Measurements from ENCODE around the gene LARGE2. TPM values are rescaled to one million over a fixed set of nuclear protein-coding genes. Genes with fewer than 3 reads are reported as not detected.

The LARGE2 gene
- total and polyA plus RNA-seq, 2 of the 13 experiments (the other 11 are each of a cell fraction or from before 2014, with no cell fraction given): 8.5 to 21.6 TPM

DNA sequence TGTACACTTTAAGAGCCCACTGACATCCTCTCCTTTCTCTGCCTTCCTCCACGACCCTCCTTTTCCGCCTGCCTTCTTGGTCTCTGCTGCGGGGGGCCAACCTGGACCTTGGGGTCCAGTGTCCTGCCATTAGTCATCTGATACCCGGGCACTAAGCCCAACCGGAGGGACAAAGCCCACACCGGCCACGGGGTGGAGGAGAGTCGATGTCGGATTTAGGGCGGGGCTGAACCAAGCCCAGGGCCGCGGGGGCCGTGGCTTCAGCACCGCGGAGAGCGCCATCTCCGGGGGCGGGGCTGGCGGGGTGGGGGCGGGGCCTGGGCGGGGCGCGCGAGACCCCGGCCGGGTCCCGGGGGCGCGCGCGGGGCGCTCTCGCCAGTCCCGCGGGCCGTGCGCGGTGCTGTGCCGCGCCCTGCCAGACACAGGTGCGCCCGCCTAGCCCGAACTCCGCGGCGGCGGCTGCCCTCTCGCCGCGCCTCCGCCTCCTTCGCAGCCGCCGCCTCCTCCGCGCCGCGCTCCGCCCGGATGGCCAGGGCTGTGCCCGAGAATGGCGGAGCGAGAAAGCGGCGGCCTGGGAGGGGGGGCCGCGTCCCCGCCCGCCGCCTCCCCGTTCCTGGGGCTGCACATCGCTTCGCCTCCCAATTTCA lies 37.1 kb upstream of the LARGE2 start, which contains the start of gene MAPK8IP1 (continued):
- TF ChIP-seq TEAD3 (CRISPR knock-in tag; optimal IDR thresholded peaks at IDR 0.05; ENCODE audit: borderline replicate concordance) (no peak), RORA (CRISPR knock-in tag; IDR thresholded peaks at IDR 0.05) (no peak), WIZ (CRISPR knock-in tag; IDR thresholded peaks at IDR 0.05) (0 out of 2 replicates have a peak, but pooled peaks have one; percentile 57), KDM5B (CRISPR knock-in tag; IDR thresholded peaks at IDR 0.05; ENCODE audit: borderline replicate concordance) (0 out of 2 replicates have a peak, but pooled peaks have one; percentile 26), ZFP90 (CRISPR knock-in tag; IDR thresholded peaks at IDR 0.05; ENCODE audit: borderline replicate concordance) (no peak), SP4 (CRISPR knock-in tag; IDR thresholded peaks at IDR 0.05) (peak; percentile 70), NR2C2 (CRISPR knock-in tag; IDR thresholded peaks at IDR 0.05; ENCODE audit: borderline replicate concordance) (no peak), PCBP1 (IDR thresholded peaks at IDR 0.05; ENCODE audit: borderline replicate concordance, low read depth, low read length) (no peak), ZNF12 (CRISPR knock-in tag; IDR thresholded peaks at IDR 0.05) (0 out of 2 replicates have a peak, but pooled peaks have one; percentile 27)
- TF ChIP-seq, protein P1, sequence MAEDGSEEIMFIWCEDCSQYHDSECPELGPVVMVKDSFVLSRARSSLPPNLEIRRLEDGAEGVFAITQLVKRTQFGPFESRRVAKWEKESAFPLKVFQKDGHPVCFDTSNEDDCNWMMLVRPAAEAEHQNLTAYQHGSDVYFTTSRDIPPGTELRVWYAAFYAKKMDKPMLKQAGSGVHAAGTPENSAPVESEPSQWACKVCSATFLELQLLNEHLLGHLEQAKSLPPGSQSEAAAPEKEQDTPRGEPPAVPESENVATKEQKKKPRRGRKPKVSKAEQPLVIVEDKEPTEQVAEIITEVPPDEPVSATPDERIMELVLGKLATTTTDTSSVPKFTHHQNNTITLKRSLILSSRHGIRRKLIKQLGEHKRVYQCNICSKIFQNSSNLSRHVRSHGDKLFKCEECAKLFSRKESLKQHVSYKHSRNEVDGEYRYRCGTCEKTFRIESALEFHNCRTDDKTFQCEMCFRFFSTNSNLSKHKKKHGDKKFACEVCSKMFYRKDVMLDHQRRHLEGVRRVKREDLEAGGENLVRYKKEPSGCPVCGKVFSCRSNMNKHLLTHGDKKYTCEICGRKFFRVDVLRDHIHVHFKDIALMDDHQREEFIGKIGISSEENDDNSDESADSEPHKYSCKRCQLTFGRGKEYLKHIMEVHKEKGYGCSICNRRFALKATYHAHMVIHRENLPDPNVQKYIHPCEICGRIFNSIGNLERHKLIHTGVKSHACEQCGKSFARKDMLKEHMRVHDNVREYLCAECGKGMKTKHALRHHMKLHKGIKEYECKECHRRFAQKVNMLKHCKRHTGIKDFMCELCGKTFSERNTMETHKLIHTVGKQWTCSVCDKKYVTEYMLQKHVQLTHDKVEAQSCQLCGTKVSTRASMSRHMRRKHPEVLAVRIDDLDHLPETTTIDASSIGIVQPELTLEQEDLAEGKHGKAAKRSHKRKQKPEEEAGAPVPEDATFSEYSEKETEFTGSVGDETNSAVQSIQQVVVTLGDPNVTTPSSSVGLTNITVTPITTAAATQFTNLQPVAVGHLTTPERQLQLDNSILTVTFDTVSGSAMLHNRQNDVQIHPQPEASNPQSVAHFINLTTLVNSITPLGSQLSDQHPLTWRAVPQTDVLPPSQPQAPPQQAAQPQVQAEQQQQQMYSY (CRISPR knock-in tag; IDR thresholded peaks at IDR 0.05): no peak
- TF ChIP-seq, protein P2, sequence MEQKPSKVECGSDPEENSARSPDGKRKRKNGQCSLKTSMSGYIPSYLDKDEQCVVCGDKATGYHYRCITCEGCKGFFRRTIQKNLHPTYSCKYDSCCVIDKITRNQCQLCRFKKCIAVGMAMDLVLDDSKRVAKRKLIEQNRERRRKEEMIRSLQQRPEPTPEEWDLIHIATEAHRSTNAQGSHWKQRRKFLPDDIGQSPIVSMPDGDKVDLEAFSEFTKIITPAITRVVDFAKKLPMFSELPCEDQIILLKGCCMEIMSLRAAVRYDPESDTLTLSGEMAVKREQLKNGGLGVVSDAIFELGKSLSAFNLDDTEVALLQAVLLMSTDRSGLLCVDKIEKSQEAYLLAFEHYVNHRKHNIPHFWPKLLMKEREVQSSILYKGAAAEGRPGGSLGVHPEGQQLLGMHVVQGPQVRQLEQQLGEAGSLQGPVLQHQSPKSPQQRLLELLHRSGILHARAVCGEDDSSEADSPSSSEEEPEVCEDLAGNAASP (CRISPR knock-in tag; IDR thresholded peaks at IDR 0.05; ENCODE audit: borderline replicate concordance): peak; percentile 45; the same call in 1 of the 2 replicates
- TF ChIP-seq, protein P3, sequence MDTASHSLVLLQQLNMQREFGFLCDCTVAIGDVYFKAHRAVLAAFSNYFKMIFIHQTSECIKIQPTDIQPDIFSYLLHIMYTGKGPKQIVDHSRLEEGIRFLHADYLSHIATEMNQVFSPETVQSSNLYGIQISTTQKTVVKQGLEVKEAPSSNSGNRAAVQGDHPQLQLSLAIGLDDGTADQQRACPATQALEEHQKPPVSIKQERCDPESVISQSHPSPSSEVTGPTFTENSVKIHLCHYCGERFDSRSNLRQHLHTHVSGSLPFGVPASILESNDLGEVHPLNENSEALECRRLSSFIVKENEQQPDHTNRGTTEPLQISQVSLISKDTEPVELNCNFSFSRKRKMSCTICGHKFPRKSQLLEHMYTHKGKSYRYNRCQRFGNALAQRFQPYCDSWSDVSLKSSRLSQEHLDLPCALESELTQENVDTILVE (CRISPR knock-in tag; IDR thresholded peaks at IDR 0.05): 0 out of 2 replicates have a peak, but pooled peaks have one; percentile 48
- TF ChIP-seq, protein P4, sequence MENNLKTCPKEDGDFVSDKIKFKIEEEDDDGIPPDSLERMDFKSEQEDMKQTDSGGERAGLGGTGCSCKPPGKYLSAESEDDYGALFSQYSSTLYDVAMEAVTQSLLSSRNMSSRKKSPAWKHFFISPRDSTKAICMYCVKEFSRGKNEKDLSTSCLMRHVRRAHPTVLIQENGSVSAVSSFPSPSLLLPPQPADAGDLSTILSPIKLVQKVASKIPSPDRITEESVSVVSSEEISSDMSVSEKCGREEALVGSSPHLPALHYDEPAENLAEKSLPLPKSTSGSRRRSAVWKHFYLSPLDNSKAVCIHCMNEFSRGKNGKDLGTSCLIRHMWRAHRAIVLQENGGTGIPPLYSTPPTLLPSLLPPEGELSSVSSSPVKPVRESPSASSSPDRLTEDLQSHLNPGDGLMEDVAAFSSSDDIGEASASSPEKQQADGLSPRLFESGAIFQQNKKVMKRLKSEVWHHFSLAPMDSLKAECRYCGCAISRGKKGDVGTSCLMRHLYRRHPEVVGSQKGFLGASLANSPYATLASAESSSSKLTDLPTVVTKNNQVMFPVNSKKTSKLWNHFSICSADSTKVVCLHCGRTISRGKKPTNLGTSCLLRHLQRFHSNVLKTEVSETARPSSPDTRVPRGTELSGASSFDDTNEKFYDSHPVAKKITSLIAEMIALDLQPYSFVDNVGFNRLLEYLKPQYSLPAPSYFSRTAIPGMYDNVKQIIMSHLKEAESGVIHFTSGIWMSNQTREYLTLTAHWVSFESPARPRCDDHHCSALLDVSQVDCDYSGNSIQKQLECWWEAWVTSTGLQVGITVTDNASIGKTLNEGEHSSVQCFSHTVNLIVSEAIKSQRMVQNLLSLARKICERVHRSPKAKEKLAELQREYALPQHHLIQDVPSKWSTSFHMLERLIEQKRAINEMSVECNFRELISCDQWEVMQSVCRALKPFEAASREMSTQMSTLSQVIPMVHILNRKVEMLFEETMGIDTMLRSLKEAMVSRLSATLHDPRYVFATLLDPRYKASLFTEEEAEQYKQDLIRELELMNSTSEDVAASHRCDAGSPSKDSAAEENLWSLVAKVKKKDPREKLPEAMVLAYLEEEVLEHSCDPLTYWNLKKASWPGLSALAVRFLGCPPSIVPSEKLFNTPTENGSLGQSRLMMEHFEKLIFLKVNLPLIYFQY (CRISPR knock-in tag; IDR thresholded peaks at IDR 0.05; ENCODE audit: borderline replicate concordance): peak; percentile 60; the same call in 1 of the 2 replicates

Data from HepG2 (cell line).